NCI-H524 (cell line): ENCODE measurements around the gene TBL1XR1.
"Not testable (repeated sequence)": the region's sequence is repeated elsewhere in the genome, so short reads cannot be mapped to it uniquely, and the experiment has no call there.

Experiments used
- DNase-seq, 2 experiments: peaks; one replicate each; lab custom pipeline; 2025; lab: John Stamatoyannopoulos, UW

The TBL1XR1 gene

GRCh38 chr3:177141471-177141870 is 55.8 kb downstream of the TBL1XR1 start:
- DNase-seq = peak; percentile 12 to 77

DNA sequence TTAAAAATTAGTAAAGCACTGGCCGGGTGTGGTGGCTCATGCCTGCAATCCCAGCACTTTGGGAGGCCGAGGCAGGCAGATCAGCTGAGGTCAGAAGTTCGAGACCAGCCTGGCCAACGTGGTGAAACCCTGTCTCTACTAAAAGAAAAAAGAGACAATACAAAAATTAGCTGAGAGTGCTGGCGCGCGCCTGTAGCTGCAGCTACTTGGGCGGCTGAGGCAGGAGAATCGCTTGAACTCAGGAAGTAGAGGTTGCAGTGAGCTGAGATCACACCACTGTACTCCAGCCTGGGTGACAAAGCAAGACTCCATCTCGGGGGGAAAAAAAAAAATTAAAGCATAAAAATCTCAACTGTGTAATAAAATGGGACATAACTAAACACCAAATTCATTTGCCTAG is 58.1 kb downstream of the TBL1XR1 start:
- not testable (repeated sequence) for DNase-seq

- DNase-seq = no peak
Measured at GRCh38 chr3:177137774-177138705, 59.2 kb downstream of the TBL1XR1 start.

DNA sequence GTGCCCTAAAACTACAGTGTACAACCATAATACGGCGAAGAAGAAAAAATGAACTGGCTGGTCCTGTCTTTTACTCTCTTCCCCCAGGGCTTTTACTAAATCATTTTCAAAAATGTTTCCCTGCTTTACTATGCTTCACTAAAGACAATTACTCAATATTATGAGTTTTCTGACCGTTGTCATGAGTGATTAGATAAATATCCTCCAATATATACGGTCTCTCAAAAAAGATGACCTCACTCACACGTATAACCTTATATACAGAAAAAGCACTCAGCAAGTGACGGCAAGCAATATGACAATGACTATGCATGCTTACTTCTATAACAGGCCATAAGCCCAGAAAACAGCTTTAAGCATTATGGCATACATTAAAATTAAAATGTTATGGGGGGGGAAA is 60.5 kb downstream of the TBL1XR1 start:
- DNase-seq = no peak

GRCh38 chr3:177135841-177136492 is 61.3 kb downstream of the TBL1XR1 start:
- no peak for DNase-seq

DNA sequence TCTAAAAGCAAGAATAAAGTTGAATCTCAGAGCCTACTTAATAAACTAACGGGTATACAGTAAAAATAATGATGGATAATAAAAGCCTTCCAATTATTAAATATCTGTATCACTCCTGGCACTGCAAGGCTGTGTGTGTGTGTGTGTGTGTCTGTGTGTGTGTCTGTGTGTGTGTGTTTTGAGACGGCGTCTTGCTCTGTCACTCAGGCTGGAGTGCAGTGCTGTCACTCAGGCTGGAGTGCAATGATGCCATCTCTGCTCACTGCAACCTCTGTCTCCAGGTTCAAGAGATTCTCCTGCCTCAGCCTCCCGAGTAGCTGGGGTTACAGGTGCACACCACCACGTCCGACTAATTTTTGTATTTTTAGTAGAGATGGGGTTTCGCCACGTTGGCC is 62.5 kb downstream of the TBL1XR1 start:
- no peak for DNase-seq

GRCh38 chr3:177133860-177134815 is 63.1 kb downstream of the TBL1XR1 start:
- DNase-seq = no peak

DNA sequence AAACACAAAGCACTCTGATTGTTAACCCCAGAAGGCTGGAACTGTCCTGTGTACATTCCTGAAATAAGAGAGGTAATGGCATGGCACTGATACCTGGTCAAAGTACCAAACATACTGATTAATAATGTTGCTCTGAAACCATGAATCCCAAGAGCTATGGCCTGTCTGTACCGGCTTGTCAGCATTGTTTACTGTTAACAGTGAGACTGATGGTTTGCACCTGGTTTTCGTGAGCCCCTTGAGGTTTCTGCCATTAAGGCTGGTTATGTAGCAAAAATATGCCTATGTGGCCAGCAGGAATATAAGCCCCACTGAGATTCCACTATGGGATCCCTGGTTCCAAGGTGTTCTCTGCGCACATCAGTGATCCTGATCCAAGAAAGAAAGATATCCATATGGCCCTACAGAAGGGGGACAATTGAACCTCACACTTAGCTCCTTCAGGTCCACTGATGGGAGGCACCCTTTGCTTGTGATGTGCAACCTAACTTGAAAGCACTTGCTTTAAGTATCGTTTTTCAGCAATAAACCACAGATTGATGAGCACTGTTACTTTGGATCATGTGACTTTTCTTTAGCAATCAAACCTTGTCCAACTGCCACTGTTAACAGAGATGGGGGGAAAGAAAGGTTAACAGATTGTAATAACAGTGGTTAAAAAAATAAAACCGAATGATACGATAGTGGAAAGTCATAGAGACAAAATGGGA is 65.2 kb downstream of the TBL1XR1 start:
- peak; percentile 12 to 77 for DNase-seq

DNA sequence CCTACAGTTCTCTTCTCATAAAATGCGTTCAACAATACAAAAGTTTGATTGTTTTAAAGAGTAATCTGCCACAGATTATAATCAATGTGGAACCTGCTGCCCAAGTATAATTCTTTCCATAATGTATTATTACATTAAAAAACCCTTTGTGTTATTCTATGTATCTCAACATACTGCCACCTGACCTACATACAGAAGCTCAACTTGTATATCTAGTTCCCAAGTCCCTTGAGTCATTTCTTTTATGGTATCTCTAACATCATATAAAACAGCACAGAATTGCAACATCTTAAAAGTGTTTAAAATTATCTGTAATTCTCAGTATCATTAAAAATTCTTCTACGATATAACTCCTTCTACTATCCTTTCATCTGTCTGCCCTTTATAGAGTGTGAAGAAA is 70.3 kb downstream of the TBL1XR1 start:
- no peak for DNase-seq

DNA sequence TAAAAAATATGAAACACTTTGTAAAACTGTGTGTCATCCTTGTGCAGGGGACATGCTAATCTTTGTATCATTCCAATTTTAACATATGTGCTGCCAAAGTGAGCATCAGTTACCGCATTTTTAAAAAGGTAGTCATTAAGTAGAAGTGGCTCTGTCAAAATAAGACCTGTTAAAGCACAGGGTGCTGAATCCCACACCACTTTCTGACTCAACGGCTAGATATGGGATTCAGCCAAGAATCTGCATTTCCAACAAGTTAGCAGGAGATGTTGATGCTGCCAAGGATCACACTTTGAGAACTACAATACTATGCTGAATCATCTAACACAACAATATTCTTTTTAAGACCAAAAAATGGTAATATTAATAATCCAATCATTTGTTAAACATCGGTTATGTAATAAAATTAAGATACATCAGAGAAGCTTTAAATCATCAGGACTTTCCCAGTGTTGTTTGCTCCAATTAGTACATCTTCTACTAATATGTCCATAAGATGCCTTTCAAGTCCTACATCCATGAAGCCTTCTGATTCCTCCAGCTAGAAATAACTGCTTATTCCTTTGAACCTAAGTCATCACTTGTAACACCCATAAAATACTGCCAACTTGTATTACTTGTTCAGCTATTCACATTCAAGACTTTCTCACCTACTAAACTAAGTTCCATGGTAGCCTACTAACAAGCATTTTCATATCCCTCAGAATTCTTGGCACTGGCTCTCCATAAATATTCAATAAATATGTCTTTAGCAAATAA is 71.1 kb downstream of the TBL1XR1 start:
- DNase-seq = no peak

DNA sequence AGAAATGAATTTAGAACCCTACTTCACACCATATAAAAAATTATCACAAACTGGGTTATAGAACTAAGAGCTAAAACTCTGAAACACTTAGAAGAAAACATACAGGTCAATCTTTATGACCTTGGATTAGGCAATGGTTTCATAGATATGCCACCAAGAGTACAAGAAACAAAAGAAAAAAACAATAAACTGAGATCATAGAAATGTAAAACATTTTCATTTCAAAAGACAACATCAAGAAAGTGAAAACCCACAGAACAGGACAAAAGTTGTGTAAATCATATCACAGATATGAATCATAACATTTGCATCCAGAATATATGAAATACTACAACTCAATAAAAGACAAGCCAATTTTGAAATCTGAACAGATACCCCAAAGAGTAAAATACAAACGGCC is 72.4 kb downstream of the TBL1XR1 start:
- DNase-seq = no peak

DNA sequence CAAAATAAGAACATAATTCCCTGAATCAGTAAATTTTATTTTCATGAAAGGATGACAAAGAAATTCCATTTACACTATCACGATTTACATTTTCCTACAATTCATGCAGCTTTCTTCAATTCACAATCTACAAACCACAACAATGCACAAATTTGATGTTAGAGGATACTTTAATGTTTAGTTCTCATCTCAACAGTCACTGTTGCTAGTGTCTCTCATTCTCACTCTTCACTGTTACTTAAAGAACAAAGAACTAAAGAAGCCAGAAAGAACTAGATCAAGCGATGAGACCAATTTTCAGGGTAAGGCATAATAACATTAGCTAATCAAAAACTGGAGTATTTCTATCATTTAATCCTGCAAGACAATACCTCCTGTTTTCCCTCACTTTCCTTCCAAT is 73.5 kb downstream of the TBL1XR1 start:
- DNase-seq = no peak

DNA sequence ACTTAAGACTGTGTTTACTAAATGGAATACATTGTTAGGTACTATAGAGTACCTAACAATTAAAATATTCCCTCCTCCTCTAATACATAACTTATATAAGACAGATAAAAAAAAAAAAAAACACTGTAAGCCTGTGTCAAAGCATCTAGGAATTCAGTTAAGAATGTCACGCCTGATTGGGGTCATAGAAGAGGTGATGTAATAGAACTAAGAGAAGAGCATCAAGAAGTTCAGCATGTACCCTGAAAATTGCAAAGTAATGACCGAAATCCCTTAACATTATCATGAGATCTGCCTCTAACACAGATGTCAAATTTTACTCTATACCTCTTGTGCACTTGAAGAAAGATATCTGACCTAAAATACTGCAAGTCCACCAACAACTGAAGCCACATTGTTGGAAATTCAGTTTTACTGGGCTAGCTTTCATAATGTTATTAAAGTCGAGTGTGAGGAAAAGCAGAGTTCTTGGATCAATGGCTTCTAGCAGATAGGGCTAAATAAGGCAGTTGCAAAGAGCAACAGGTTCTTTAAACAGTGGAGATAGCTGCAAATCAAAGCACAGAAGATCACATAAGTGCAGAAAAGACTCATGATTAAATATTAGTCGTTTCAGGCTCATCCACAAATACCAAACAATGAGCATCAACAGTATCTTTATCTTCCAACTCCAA is 75.0 kb downstream of the TBL1XR1 start:
- no peak for DNase-seq

DNA sequence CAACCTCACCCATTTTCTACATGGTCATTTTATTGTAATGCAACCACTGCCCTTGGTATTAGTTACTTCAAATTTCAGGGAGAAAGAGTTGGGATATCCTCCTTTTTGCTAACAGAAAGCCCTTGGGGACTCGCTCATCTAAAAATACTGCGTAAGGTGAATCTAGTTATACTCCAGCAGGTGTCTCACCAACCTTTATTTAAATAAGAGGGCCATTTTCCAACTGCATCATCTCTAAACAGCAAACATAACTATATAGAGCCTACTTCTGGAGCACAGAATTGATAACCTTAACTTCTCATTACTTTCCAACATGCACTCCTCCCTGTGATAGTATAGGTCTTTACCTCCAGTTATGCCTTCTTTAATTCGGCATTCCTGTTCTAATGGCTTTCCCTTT is 77.5 kb downstream of the TBL1XR1 start:
- no peak for DNase-seq

DNA sequence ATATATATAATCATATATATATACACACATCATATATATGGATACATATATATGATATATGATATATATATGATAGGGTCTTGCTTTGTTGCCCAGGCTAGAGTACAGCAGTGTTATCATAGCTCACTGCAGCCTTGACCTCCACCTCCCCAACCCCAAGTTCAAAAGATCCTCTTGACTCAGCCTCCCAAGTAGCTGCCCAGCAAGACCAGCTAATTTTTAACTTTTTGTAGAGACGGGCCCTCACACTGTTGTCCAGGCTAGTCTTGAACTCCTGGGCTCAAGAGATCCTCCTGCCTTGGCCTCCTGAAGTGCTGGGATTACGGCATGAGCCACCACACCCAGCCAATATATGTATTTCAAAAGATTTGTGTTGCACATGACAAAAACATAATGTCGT is 83.0 kb downstream of the TBL1XR1 start:
- DNase-seq = no peak

DNA sequence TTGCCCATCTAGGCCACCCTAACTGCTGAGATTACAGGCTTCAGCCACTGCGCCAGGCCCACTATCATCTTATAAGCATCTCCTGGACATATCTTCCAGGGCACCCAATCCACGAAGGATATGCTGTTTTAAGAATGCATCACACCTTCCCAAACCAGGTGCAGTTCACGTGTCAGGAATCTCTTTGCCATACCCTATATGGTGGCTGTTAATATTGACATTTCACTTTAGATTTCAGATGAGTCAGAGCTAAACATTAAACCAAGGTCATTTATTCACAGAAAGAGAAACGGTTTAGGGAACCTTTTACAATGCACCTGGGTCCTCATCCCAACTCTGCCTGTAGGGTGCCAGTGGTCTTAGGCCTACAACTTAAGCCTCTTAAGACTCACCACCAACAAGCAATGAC is 85.7 kb downstream of the TBL1XR1 start:
- DNase-seq = no peak

DNA sequence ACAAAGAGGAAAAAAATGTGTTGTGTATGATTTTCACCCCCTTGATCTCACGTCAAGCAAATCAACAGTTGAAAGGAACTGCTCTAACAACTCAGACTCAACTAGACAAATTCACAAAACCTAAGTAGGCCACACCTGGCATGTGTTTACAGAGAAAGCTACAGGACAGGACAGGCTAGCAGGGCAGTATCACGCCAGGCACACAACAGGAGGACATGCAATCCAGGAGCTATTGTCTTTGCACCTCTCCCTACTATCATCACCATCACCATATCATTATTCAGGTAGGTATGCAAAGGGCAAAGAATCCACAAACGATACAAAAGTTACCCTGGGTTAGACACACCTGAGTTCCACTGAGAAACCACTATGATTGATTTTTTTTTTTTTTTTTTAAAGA is 86.4 kb downstream of the TBL1XR1 start:
- DNase-seq = no peak

- no peak for DNase-seq
Measured at GRCh38 chr3:177110386-177110785, 86.9 kb downstream of the TBL1XR1 start.

DNA sequence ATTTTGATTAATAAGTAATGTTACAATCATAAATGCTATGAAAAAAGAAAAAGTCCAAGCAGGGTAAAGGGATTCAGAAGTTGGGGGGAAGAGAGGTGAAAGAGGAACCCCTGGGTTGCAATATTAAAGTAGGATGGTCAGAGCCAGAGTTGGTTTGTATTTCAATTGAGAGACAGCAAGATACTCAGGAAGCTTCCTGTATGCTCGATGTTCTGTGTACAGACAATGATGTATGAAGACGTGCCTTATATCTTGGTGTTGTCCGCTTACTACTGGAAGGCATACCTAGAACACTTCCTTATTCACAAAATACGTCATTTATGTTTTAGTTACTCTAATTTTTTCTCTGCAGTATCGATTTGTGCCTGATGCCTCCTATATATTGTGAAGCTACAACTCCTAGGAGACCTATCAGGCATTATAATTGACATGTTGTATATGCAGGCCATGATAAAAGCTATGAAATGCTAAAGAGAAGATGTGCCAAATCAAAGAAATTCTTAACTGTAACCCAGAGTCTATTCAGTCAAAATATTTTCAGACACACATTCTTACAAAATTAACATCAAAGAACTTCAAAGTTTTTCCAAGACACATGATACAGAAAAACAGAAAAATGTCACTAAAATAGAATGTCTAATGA is 87.5 kb downstream of the TBL1XR1 start:
- DNase-seq = no peak

GRCh38 chr3:177108648-177109047 is 88.6 kb downstream of the TBL1XR1 start:
- DNase-seq = no peak
